Spleen (tissue), 11 donors: Measurements from ENCODE around the gene ATXN1. TPM values are rescaled to one million over a fixed set of nuclear protein-coding genes. Genes with fewer than 3 reads are reported as not detected.

Source experiments
- DNase-seq: peaks from one replicate; pipeline ENCODE4 v3.0.0-alpha.2; 2020
- H3K27ac ChIP-seq, 8 donors: fragments of 200-600 bp; sonication (generic) in 7 of 8; 1 replicate in 4 of 8; 2 replicates in 4 of 8; pipeline versions ENCODE4 v1.5.0 to v1.8.0; 2016 to 2021; ENCODE audit warnings: inconsistent platforms in 4 of 8, mild to moderate bottlenecking in 4 of 8, moderate library complexity in 1 of 8
- H3K27me3 ChIP-seq, 7 donors: fragments of 200-600 bp; sonication (generic) in 6 of 7; replicated peaks in 1 of 7; 1 replicate in 4 of 7; 2 replicates in 3 of 7; pipeline versions ENCODE4 v1.5.0 to v1.8.0; 2016 to 2021; ENCODE audit warnings: inconsistent platforms in 3 of 7, mild to moderate bottlenecking in 1 of 7
- H3K36me3 ChIP-seq, 6 donors: fragments of 200-600 bp; sonication (generic) in 5 of 6; 1 replicate in 4 of 6; 2 replicates in 2 of 6; pipeline versions ENCODE4 v1.5.0 to v1.8.0; 2016 to 2021; ENCODE audit warnings: inconsistent platforms in 2 of 6
- H3K4me1 ChIP-seq, 6 donors: fragments of 200-600 bp; sonication (generic) in 5 of 6; 1 replicate in 3 of 6; 2 replicates in 3 of 6; pipeline versions ENCODE4 v1.5.0 to v1.8.0; 2016 to 2021; ENCODE audit warnings: inconsistent platforms in 3 of 6
- H3K4me3 ChIP-seq, 8 donors: fragments of 200-600 bp; sonication (generic) in 7 of 8; 1 replicate in 4 of 8; 2 replicates in 4 of 8; pipeline versions ENCODE4 v1.5.0 to v1.8.0; 2016 to 2021; ENCODE audit warnings: inconsistent platforms in 4 of 8, mild to moderate bottlenecking in 4 of 8, moderate library complexity in 2 of 8
- H3K9me3 ChIP-seq, 8 donors: fragments of 200-600 bp; sonication (generic) in 7 of 8; 1 replicate in 4 of 8; 2 replicates in 4 of 8; pipeline versions ENCODE4 v1.5.0 to v1.8.0; 2016 to 2021; ENCODE audit warnings: inconsistent platforms in 4 of 8
- CTCF ChIP-seq, 11 experiments: fragments of 200-600 bp in 7 of 11; fragments of 450-650 bp in 4 of 11; sonication (generic) in 4 of 11; IDR thresholded peaks in 8 of 11; conservative IDR thresholded peaks in 3 of 11; 1 replicate in 7 of 11; 2 replicates in 4 of 11; pipeline versions ENCODE4 v1.4.0 to v1.8.0; 2016 to 2021; ENCODE audit warnings: antibody characterized with exemption in 11 of 11, inconsistent platforms in 4 of 11, mild to moderate bottlenecking in 1 of 11
- POLR2A ChIP-seq, 3 donors: fragments of 450-650 bp; IDR thresholded peaks; one replicate each; pipeline ENCODE4 v1.5.1; 2017; ENCODE audit warnings: antibody characterized with exemption in 3 of 3, mild to moderate bottlenecking in 1 of 3
- POLR2AphosphoS5 ChIP-seq, 3 donors: sonication (generic); formaldehyde crosslinking; IDR thresholded peaks; one replicate each; pipeline ENCODE4 v1.5.1; 2017; ENCODE audit warnings: antibody characterized with exemption in 3 of 3
- WGBS, 5 donors: extraction: QIAGEN DNeasy Blood & Tissue Kit in 3 of 5; methylation state at CpG; one replicate each; pipeline versions ENCODE4 v1.1.5 to v1.1.7; 2013 to 2018; 5-methylcytosine and 5-hydroxymethylcytosine counted together
- intact Hi-C: fragments of 100-400 bp; cut with DNase I; formaldehyde crosslinking; loops from one replicate; pipeline ENCODE4 v1.15.0; 2023; ENCODE audit warnings: low total_unique reads
- polyA plus RNA-seq, 3 donors: library from polyadenylated mRNA; stranded (reverse); fragments of 200-250 nt; gene quantifications; one replicate each; pipeline ENCODE4 v1.2.1, GENCODE V29; 2013
- total RNA-seq, 7 donors: library from RNA; depleted of rRNA in 3 of 7; stranded (reverse); fragments of >200 nt in 3 of 7; fragmentation: NEBNext Ultra II Directional in 4 of 7; extraction: Animal tissue kit (Norgen Biotek cat#: 25700) in 4 of 7; gene quantifications; one replicate each; pipeline versions ENCODE4 v1.1.0 to v1.2.1, GENCODE V29; 2016 to 2021
- donor health status: healthy with polysubstance abuse.
- donor health status: DM: no; HTN: no; CAD: no; lungs with moderate emphysema.
- donor health status: DM: no; HTN: no; CAD: no.
- donor health status: Bipolar disorder and iron deficiency.
- donor health status: healthy.
- donor health status: DM: no; HTN: no; CAD: no.
- donor health status: DM: yes; HTN: yes; CAD: no.

The ATXN1 gene
- total and polyA plus RNA-seq, 10 donors = 3.5 to 123 (median 73.9) TPM

GRCh38 chr6:16337295-16337975 lies 423.8 kb downstream of the ATXN1 start:
- no peak overlapping the region for H3K4me3 ChIP-seq
- peak; percentile 83 for DNase-seq
- TF ChIP-seq POLR2A (IDR thresholded peaks at IDR 0.05) = no peak
- no peak for TF ChIP-seq CTCF (IDR thresholded peaks at IDR 0.05 in 8 of 11, conservative IDR thresholded peaks at IDR 0.05 in 3 of 11)
- peak; percentile 58 to 70 (median 59) for TF ChIP-seq POLR2AphosphoS5 (IDR thresholded peaks at IDR 0.05)
- H3K27me3 ChIP-seq = no peaks in the 10 kb centered on the region
- H3K36me3 ChIP-seq = no peaks in the 10 kb centered on the region
- intact Hi-C loops = no loop called here
- peaks cover 2 to 61% (median 23%) of the 10 kb centered on the region in 6 donors for H3K4me1 ChIP-seq
- 64 to 81% (median 70%) methylated on average over 13 of the region's 13 CpGs for WGBS, 5 donors
- no peaks in the 10 kb centered on the region for H3K9me3 ChIP-seq
- peak overlapping the region in 2 of 8 donors; percentile 38 to 47 for H3K27ac ChIP-seq

- Histone ChIP-seq H3K4me1 (peaks cover 8 to 61% (median 26%) of the 10 kb centered on the region in 6 donors), H3K9me3 (no peaks in the 10 kb centered on the region), H3K27ac (no peak overlapping the region), H3K27me3 (no peaks in the 10 kb centered on the region), H3K4me3 (no peak overlapping the region), H3K36me3 (no peaks in the 10 kb centered on the region)
- 77 to 90% (median 86%) methylated on average over 6 of the region's 6 CpGs for WGBS, 5 donors
- intact Hi-C loops = no loop called here
- TF ChIP-seq POLR2AphosphoS5 (IDR thresholded peaks at IDR 0.05) (no peak), CTCF (IDR thresholded peaks at IDR 0.05 in 8 of 11, conservative IDR thresholded peaks at IDR 0.05 in 3 of 11) (no peak), POLR2A (IDR thresholded peaks at IDR 0.05) (no peak)
- DNase-seq = no peak
Observed at GRCh38 chr6:16336911-16337294, 424.4 kb downstream of the ATXN1 start.

- intact Hi-C loops = no loop called here
- TF ChIP-seq CTCF (IDR thresholded peaks at IDR 0.05 in 8 of 11, conservative IDR thresholded peaks at IDR 0.05 in 3 of 11) (no peak), POLR2A (IDR thresholded peaks at IDR 0.05) (no peak), POLR2AphosphoS5 (IDR thresholded peaks at IDR 0.05) (no peak)
- Histone ChIP-seq H3K9me3 (no peaks in the 10 kb centered on the region), H3K4me1 (peaks cover 14 to 66% (median 33%) of the 10 kb centered on the region in 6 donors), H3K36me3 (no peaks in the 10 kb centered on the region), H3K27me3 (no peaks in the 10 kb centered on the region), H3K27ac (no peak overlapping the region), H3K4me3 (no peak overlapping the region)
- DNase-seq = no peak
- WGBS, 5 donors = 74 to 82% (median 81%) methylated on average over 6 of the region's 6 CpGs
Observed at GRCh38 chr6:16336056-16336818, 425.0 kb downstream of the ATXN1 start.

- Histone ChIP-seq H3K4me1 (peaks cover 16 to 72% (median 36%) of the 10 kb centered on the region in 6 donors), H3K4me3 (no peak overlapping the region), H3K27me3 (no peaks in the 10 kb centered on the region), H3K27ac (peak overlapping the region in 2 of 8 donors; percentile 10 to 35), H3K36me3 (no peaks in the 10 kb centered on the region), H3K9me3 (no peaks in the 10 kb centered on the region)
- DNase-seq = no peak
- 90 to 97% (median 94%) methylated on average over 10 of the region's 10 CpGs for WGBS, 5 donors
- TF ChIP-seq CTCF (IDR thresholded peaks at IDR 0.05 in 8 of 11, conservative IDR thresholded peaks at IDR 0.05 in 3 of 11) (no peak), POLR2AphosphoS5 (IDR thresholded peaks at IDR 0.05) (no peak), POLR2A (IDR thresholded peaks at IDR 0.05) (no peak)
- intact Hi-C loops = no loop called here
Observed at GRCh38 chr6:16335176-16335575, 426.1 kb downstream of the ATXN1 start.
